HEK293T (cell line): ENCODE data around the gene BOD1.

Experiments
- LEF1 ChIP-seq: fragments of 450-650 bp; IDR thresholded peaks from 2 replicates; pipeline ENCODE4 v1.6.1; 2017; ENCODE audit warnings: mild to moderate bottlenecking, borderline replicate concordance
- SUZ12 ChIP-seq: fragments of 450-650 bp; IDR thresholded peaks from 2 replicates; pipeline ENCODE4 v1.6.1; 2016; ENCODE audit warnings: mild to moderate bottlenecking

- TF ChIP-seq LEF1 (no peak), SUZ12 (no peak)
Observed at GRCh38 chr5:173634465-173634983, 18.1 kb upstream of the BOD1 start.
